GM12872 (cell line): Measurements from ENCODE around the gene WHAMM.

Experiments used
- CTCF ChIP-seq: IDR thresholded peaks from 3 replicates; pipeline ENCODE4 v1.5.1; 2011; ENCODE audit warnings: low read depth, mild to moderate bottlenecking, low read length, moderate library complexity; ENCODE audit not compliant: insufficient read depth

The WHAMM gene

GRCh38 chr15:82809308-82810060 lies at the start of gene WHAMM:
Gene WHAMM, plus strand, starts transcription at chr15:82809628. Its CDS starts 99 bp downstream, at chr15:82809727.
- TF ChIP-seq CTCF = no peak

GRCh38 chr15:82763361-82764116 lies 45.9 kb upstream of the WHAMM start:
- no peak for TF ChIP-seq CTCF

GRCh38 chr15:82764117-82764490 lies 45.3 kb upstream of the WHAMM start:
- no peak for TF ChIP-seq CTCF

GRCh38 chr15:82764740-82765139 lies 44.7 kb upstream of the WHAMM start:
- TF ChIP-seq CTCF = no peak

- no peak for TF ChIP-seq CTCF
Observed at GRCh38 chr15:82767163-82767829, 42.1 kb upstream of the WHAMM start.

- TF ChIP-seq CTCF = no peak
Observed at GRCh38 chr15:82768414-82769054, 40.9 kb upstream of the WHAMM start.
